Omental fat pad (tissue), 4 donors: ENCODE results near the gene ADNP2. TPM values are rescaled to one million over a fixed set of nuclear protein-coding genes. Genes with fewer than 3 reads are reported as not detected.

ENCODE experiments used
- ATAC-seq: fragments of 150-250 bp; one replicate; pipeline ENCODE4 v1.9.1; 2016; ENCODE audit warnings: mild to moderate bottlenecking, moderate library complexity; ENCODE audit not compliant: low FRiP score
- DNase-seq: peaks from one replicate; pipeline ENCODE4 v3.0.0-alpha.2; 2019; ENCODE audit warnings: low spot score
- CTCF ChIP-seq, 3 donors: fragments of 450-650 bp; IDR thresholded peaks; one replicate each; pipeline ENCODE4 v1.5.1; 2016 to 2017; ENCODE audit warnings: antibody characterized with exemption in 3 of 3, mild to moderate bottlenecking in 3 of 3, moderate library complexity in 2 of 3
- total RNA-seq, 4 donors: library from RNA; depleted of rRNA; stranded (reverse); fragments of >200 nt; gene quantifications; one replicate each; pipeline ENCODE4 v1.1.0, GENCODE V29; 2016

The ADNP2 gene
- total RNA-seq, 4 donors from 2014 or later = 13.2 to 22.6 (median 16.1) TPM

DNA sequence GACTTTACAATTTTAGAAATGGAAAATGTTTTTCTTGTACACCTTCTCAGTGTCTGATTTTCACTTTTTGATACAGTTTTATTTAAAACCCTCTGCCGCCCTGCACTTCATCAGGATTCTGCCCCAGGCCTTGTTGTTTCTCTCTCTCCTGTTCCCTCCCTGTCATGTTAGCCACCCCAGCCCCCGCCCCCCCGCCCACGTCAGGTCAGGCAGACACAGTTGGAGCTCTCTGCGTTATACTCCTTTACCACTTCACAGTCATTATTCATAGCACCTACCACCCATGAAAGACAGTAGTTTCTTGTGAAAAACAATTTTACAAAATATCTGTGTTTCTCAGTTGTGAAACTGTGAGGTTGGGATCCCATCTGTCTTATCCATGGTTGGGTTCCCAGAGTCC lies 21.5 kb downstream of the ADNP2 start:
- DNase-seq (no peak), ATAC-seq (no peak)
- no peak for TF ChIP-seq CTCF (IDR thresholded peaks at IDR 0.05)

DNA sequence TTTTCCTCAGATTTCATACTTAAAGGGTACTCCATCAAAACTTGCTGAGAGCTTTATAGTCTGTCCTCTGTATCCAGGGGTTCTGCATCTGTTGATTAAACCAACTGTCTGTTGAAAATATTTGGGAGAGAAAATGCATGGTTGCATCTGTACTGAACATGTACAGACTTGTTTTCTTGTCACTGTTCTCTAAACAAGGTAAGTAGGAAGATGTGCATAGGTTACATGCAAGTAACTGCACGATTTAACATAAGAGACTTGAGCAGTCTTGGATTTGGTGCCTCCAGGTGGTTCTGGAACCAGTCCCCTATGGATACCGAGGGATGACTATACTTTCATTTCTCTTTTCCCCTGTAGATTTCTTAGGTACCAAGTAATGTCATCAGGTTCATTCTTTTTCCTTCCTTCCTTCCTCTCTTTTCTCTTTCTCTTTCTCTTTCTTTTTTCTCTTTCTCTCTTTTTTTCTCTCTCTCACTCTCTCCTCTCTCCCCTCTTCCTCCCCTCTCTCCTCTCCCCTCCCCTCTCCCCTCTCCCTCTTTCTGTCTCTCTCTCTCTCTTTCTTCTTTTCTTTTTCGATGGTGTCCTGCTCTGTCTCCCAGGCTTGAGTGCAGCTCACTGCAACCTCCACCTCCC lies 23.2 kb downstream of the ADNP2 start:
- TF ChIP-seq CTCF (IDR thresholded peaks at IDR 0.05) = no peak
- DNase-seq (no peak), ATAC-seq (no peak)

DNA sequence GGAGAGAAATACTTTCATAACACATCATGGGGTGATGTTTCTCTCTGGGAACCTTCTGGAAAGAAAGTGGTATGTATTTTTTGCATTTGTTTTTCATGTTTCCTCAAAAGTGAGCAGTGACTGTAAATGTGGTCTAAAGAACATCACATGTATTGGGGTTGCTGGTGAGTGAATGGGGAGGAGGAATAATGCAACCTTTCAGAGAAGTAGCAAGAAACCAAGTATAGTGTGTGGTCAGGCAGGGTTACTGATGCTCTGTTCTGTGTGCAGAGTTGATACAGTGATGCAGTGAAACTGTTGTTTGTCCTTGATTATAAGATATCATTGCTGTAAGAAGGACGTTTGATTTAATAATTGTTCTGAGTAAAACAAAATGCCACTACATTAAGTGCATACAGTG lies 24.1 kb downstream of the ADNP2 start:
- DNase-seq (no peak), ATAC-seq (no peak)
- TF ChIP-seq CTCF (IDR thresholded peaks at IDR 0.05) = no peak

- DNase-seq (no peak), ATAC-seq (no peak)
- TF ChIP-seq CTCF (IDR thresholded peaks at IDR 0.05) = no peak
Observed at GRCh38 chr18:80135136-80135535, 26.1 kb downstream of the ADNP2 start.

- no peak for TF ChIP-seq CTCF (IDR thresholded peaks at IDR 0.05)
- ATAC-seq (no peak), DNase-seq (no peak)
Observed at GRCh38 chr18:80136679-80137078, 27.6 kb downstream of the ADNP2 start.

DNA sequence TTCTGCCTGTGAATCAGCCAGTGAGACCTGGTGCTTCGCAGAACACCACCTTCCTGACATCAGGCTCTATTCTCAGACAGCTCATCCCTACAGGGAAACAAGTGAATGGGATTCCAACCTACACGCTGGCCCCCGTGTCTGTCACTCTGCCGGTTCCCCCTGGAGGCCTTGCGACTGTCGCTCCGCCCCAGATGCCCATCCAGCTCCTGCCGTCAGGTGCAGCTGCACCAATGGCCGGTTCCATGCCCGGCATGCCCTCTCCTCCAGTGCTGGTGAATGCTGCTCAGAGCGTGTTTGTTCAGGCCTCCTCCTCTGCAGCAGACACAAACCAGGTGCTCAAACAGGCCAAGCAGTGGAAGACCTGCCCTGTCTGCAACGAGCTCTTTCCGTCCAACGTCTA lies 28.1 kb downstream of the ADNP2 start:
- TF ChIP-seq CTCF (IDR thresholded peaks at IDR 0.05) = no peak
- no peak for ATAC-seq
- DNase-seq = no peak

DNA sequence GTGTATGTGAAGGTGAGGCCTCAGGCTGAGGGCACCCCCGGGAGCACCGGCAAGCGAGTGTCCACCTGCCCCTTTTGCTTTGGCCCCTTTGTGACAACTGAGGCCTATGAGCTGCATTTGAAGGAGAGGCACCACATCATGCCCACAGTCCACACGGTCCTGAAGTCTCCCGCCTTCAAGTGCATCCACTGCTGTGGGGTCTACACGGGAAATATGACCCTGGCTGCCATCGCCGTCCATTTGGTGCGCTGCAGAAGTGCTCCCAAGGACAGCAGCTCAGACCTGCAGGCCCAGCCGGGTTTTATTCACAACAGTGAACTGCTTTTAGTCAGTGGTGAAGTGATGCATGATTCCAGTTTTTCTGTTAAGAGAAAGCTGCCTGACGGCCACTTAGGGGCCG lies 28.9 kb downstream of the ADNP2 start:
- no peak for ATAC-seq
- DNase-seq = no peak
- no peak for TF ChIP-seq CTCF (IDR thresholded peaks at IDR 0.05)
